ENCODE measurements around the gene CCSER2. TPM values are rescaled to one million over a fixed set of nuclear protein-coding genes. Genes with fewer than 3 reads are reported as not detected.

The CCSER2 gene
- total RNA-seq, 1 donor from 2014 or later = 22.4 TPM

GRCh38 chr10:84534168-84534567 is 205.8 kb downstream of the CCSER2 start:
- FAIRE-seq (no peak), DNase-seq (ENCODE audit: low read depth) (no peak)
- peak; percentile 6 for TF ChIP-seq CTCF (IDR thresholded peaks at IDR 0.05; ENCODE audit: insufficient read depth, low read length, severe bottlenecking)
- H3K36me3 ChIP-seq (ENCODE audit: control insufficient read depth, insufficient read depth, low read length) = no peaks in the 10 kb centered on the region
- H3K4me3 ChIP-seq (ENCODE audit: low read depth, low read length) = no peak overlapping the region
- no peaks in the 10 kb centered on the region for H3K27me3 ChIP-seq (ENCODE audit: control insufficient read depth, insufficient read depth, low read length)

DNA sequence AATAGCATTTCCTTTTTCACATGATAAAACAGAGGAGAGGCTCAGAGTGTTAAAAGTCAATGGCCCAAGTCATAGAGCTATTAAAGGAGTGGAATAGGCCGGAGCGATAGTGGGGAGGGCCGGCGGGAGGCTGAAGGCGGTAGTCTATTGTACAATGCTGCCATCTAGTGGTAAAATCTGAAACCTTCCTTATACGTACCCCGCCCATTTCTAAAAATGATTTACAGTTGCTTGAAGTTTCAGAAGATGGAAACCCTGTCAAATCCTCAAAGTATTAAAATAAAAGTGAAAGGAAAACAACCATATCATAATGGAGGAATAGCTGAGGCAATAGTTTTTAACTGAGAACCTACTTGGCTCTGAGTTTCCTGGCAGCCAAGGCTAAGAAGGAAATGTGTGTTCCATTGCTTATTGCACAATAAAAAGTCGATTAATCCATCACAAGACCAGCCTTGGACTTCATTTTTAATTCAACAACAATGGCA is 209.1 kb downstream of the CCSER2 start:
- Histone ChIP-seq H3K27me3 (ENCODE audit: control insufficient read depth, insufficient read depth, low read length) (no peaks in the 10 kb centered on the region), H3K4me3 (ENCODE audit: low read depth, low read length) (no peak overlapping the region), H3K36me3 (ENCODE audit: control insufficient read depth, insufficient read depth, low read length) (no peaks in the 10 kb centered on the region)
- DNase-seq (ENCODE audit: low read depth) (peak; percentile 54), FAIRE-seq (no peak)
- TF ChIP-seq CTCF (IDR thresholded peaks at IDR 0.05; ENCODE audit: insufficient read depth, low read length, severe bottlenecking) = peak; percentile 61

- no peak for DNase-seq (ENCODE audit: low read depth)
- TF ChIP-seq CTCF (IDR thresholded peaks at IDR 0.05; ENCODE audit: insufficient read depth, low read length, severe bottlenecking) = no peak
- H3K27me3 ChIP-seq (ENCODE audit: control insufficient read depth, insufficient read depth, low read length) = no peaks in the 10 kb centered on the region
- no peaks in the 10 kb centered on the region for H3K36me3 ChIP-seq (ENCODE audit: control insufficient read depth, insufficient read depth, low read length)
- FAIRE-seq = no peak
- H3K4me3 ChIP-seq (ENCODE audit: low read depth, low read length) = no peak overlapping the region
Observed at GRCh38 chr10:84538036-84538435, 209.6 kb downstream of the CCSER2 start.

GRCh38 chr10:84539216-84539615 is 210.8 kb downstream of the CCSER2 start:
- TF ChIP-seq CTCF (IDR thresholded peaks at IDR 0.05; ENCODE audit: insufficient read depth, low read length, severe bottlenecking) = no peak
- FAIRE-seq (no peak), DNase-seq (ENCODE audit: low read depth) (no peak)
- no peaks in the 10 kb centered on the region for H3K27me3 ChIP-seq (ENCODE audit: control insufficient read depth, insufficient read depth, low read length)
- H3K36me3 ChIP-seq (ENCODE audit: control insufficient read depth, insufficient read depth, low read length) = no peaks in the 10 kb centered on the region
- no peak overlapping the region for H3K4me3 ChIP-seq (ENCODE audit: low read depth, low read length)

DNA sequence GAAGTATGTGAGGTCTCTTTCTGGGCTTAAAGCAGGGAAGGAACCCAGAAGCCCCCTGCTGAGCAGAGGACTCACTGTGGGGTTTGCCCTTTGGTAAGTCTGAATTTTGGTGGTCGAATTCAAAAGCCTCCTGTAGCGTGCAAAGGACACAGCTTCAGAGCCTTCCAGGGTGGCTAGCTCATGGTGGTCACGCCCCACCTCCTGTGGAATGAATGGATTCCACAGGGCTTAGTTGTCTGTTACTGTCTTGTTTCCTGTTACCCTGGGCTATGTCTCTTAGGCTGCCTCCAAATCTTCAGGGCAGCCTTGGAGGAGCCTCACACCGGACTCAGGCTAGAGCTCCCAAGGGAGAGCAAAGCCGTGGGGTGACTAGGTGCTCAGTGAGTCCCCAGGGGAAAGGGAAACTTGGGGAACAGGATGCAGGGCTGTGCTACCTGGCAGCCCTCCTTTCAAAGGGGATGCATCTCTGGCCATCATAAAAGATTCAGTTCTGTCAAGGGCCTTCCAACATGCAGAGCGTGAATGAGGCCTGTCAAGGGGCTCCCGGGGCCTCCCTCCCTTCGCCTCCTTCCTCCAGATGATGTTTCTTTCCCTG is 211.7 kb downstream of the CCSER2 start:
- FAIRE-seq (no peak), DNase-seq (ENCODE audit: low read depth) (peak; percentile 72)
- no peak for TF ChIP-seq CTCF (IDR thresholded peaks at IDR 0.05; ENCODE audit: insufficient read depth, low read length, severe bottlenecking)
- H3K27me3 ChIP-seq (ENCODE audit: control insufficient read depth, insufficient read depth, low read length) = no peaks in the 10 kb centered on the region
- no peak overlapping the region for H3K4me3 ChIP-seq (ENCODE audit: low read depth, low read length)
- H3K36me3 ChIP-seq (ENCODE audit: control insufficient read depth, insufficient read depth, low read length) = no peaks in the 10 kb centered on the region
